RWPE2 (cell line): ENCODE data around the gene C2.

Experiments
- ATAC-seq: fragments of 200-7000 bp; cut with Tn5 transposase; 3 replicates; pipeline ENCODE4 v1.9.1; 2021; ENCODE audit warnings: low read depth
- DNase-seq: peaks from one replicate; pipeline ENCODE4 v3.0.0-alpha.2; 2020; ENCODE audit warnings: low spot score
- H3K27ac ChIP-seq: fragments of 450-650 bp; 2 replicates; pipeline ENCODE4 v1.5.1; 2017; ENCODE audit warnings: mild to moderate bottlenecking; ENCODE audit not compliant: poor library complexity, severe bottlenecking
- H3K27me3 ChIP-seq: fragments of 250-450 bp; sonication (Bioruptor Pico); 2 replicates; pipeline ENCODE4 v1.5.1; 2021; ENCODE audit warnings: mild to moderate bottlenecking, moderate library complexity; ENCODE audit not compliant: insufficient read depth, poor library complexity, severe bottlenecking
- H3K36me3 ChIP-seq: fragments of 250-450 bp; sonication (Bioruptor Pico); 2 replicates; pipeline ENCODE4 v1.5.1; 2020; ENCODE audit warnings: low read depth, mild to moderate bottlenecking, moderate library complexity
- H3K4me1 ChIP-seq: fragments of 250-450 bp; sonication (Bioruptor Pico); 2 replicates; pipeline ENCODE4 v1.5.1; 2021; ENCODE audit warnings: mild to moderate bottlenecking, moderate library complexity; ENCODE audit not compliant: insufficient read depth, poor library complexity, severe bottlenecking
- H3K4me3 ChIP-seq: fragments of 250-450 bp; sonication (Bioruptor Pico); 2 replicates; pipeline ENCODE4 v1.5.1; 2021; ENCODE audit warnings: mild to moderate bottlenecking, moderate library complexity; ENCODE audit not compliant: severe bottlenecking
- H3K9me3 ChIP-seq: fragments of 250-450 bp; sonication (Bioruptor Pico); 2 replicates; pipeline ENCODE4 v1.5.1; 2021; ENCODE audit warnings: mild to moderate bottlenecking, moderate library complexity; ENCODE audit not compliant: severe bottlenecking
- CTCF ChIP-seq: fragments of 450-650 bp; IDR thresholded peaks from one replicate; pipeline ENCODE4 v1.5.1; 2017; ENCODE audit warnings: mild to moderate bottlenecking, moderate library complexity; ENCODE audit not compliant: poor library complexity, severe bottlenecking

Gene C2

GRCh38 chr6:31952140-31952805 lies 24.8 kb downstream of the C2 start:
- no peaks in the 10 kb centered on the region for H3K27me3 ChIP-seq
- peak; percentile 60 for ATAC-seq
- H3K36me3 ChIP-seq = peaks cover 57% of the 10 kb centered on the region

DNA sequence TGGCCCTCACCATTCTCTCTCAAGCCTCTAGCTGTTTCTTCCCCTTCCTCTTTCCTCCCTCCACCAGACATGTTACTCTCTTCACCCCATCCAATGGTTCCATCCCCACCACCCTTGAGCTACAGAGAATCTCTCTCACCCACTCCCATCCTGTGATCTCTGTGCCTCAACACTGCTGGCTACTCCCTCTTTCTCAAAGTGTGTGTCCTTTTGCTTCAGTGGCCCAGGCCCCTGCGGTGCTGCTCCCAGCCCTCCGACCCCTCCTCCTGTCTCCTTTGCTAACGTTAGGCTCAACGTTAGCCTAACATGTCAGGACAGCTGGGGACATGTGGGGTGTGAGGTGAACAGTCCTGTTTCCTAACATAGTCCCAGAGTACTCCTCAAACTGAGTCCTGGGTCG lies 25.4 kb downstream of the C2 start:
- Histone ChIP-seq H3K4me3 (no peak overlapping the region), H3K36me3 (peaks cover 63% of the 10 kb centered on the region), H3K27me3 (no peaks in the 10 kb centered on the region), H3K9me3 (no peaks in the 10 kb centered on the region), H3K4me1 (no peaks in the 10 kb centered on the region), H3K27ac (no peak overlapping the region)
- TF ChIP-seq CTCF = no peak
- DNase-seq (no peak), ATAC-seq (no peak)

More at GRCh38 chr6:31952140-31952805, 24.8 kb downstream of the C2 start:
- H3K9me3 ChIP-seq = no peaks in the 10 kb centered on the region
- TF ChIP-seq CTCF = peak; percentile 80
- DNase-seq = no peak
- no peaks in the 10 kb centered on the region for H3K4me1 ChIP-seq
- no peak overlapping the region for H3K27ac ChIP-seq
- no peak overlapping the region for H3K4me3 ChIP-seq

DNA sequence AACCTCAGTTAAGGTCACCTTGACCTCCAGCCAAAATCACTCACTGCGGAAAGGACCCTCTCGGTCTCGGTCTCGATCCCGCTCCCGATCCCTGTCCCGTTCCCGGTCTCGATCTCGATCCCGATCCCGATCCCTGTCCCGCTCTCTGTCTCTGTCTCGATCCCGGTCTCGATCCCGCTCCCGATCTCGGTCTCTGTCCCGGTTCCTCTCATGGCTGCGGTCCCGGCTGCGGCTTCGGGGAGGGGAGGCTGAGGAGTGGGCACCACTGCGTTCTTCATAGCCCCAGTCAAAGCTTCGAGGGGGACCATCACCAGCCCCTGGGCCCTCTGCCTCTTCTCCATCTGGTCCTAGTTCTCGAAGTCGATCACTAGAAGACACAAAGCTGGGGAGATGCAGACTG lies 27.0 kb downstream of the C2 start:
- ATAC-seq (no peak), DNase-seq (no peak)
- H3K4me1 ChIP-seq = no peaks in the 10 kb centered on the region
- no peak for TF ChIP-seq CTCF
- H3K36me3 ChIP-seq = peaks cover 65% of the 10 kb centered on the region
- H3K4me3 ChIP-seq = no peak overlapping the region
- H3K27me3 ChIP-seq = no peaks in the 10 kb centered on the region
- no peak overlapping the region for H3K27ac ChIP-seq
- no peaks in the 10 kb centered on the region for H3K9me3 ChIP-seq

DNA sequence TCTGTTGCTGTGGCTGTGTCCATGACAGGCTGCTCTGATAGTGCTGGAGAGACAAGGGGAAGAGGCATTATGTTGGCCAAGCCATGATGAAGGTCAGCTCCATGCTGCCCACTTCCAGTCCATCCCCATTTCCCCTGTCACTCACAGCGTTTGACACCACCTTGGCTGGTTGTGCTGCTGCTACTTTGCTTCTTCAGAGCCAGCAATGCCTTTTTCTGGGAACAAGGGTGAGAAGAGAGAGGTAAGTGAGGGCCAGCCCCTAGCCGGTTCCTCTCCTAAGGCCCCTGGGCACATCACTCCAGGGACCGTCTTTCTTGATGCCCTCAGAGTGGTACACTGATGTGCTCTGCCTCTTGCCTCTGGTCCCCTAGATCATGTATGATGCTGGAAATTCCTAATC lies 29.3 kb downstream of the C2 start:
- Histone ChIP-seq H3K36me3 (peaks cover 80% of the 10 kb centered on the region), H3K27ac (no peak overlapping the region), H3K27me3 (no peaks in the 10 kb centered on the region), H3K4me1 (no peaks in the 10 kb centered on the region), H3K9me3 (no peaks in the 10 kb centered on the region), H3K4me3 (no peak overlapping the region)
- no peak for DNase-seq
- no peak for TF ChIP-seq CTCF
- no peak for ATAC-seq

DNA sequence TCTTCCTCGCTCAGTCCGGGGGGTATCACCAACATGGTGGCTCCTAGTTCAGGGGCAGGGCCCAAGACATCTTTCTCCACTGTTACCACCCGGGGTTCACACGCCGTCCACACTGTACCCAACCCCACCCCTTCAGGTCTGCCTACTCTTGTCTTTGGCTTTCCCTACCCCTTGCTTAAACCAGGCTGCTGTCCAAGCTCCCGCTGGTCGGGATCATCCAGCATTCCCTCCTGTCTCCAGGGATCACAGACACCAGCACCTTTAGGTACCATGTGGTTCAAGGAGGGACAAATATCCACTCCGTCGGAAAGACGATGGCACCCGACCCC lies 30.9 kb downstream of the C2 start:
- ATAC-seq (peak; percentile 2; the same call in 2 of the 3 replicates), DNase-seq (no peak)
- Histone ChIP-seq H3K4me1 (no peaks in the 10 kb centered on the region), H3K4me3 (peak overlapping the region; percentile 75), H3K9me3 (no peaks in the 10 kb centered on the region), H3K36me3 (peaks cover 79% of the 10 kb centered on the region), H3K27ac (peak overlapping the region; percentile 27), H3K27me3 (no peaks in the 10 kb centered on the region)
- TF ChIP-seq CTCF = no peak
